Heart left ventricle (tissue), 16 donors: Measurements from ENCODE around the gene CYP11A1. TPM values are rescaled to one million over a fixed set of nuclear protein-coding genes. Genes with fewer than 3 reads are reported as not detected.

Source experiments
- ATAC-seq, 4 donors: fragments of 200-7000 bp; cut with Tn5 transposase; one replicate each; pipeline ENCODE4 v1.9.1; 2020 to 2022; ENCODE audit warnings: moderate library complexity in 4 of 4, mild to moderate bottlenecking in 3 of 4, moderate number of reproducible peaks in 1 of 4
- DNase-seq, 5 donors: peaks; one replicate each; pipeline ENCODE4 v3.0.0-alpha.2; 2020
- H3K27ac ChIP-seq, 12 donors: fragments of 200-600 bp; sonication (generic) in 4 of 12; one replicate each; pipeline versions ENCODE4 v1.5.0 to v1.8.0; 2016 to 2022; ENCODE audit warnings: mild to moderate bottlenecking in 2 of 12
- H3K27me3 ChIP-seq, 9 donors: fragments of 200-600 bp; sonication (generic) in 2 of 9; one replicate each; pipeline versions ENCODE4 v1.5.1 to v1.8.0; 2016 to 2022; ENCODE audit warnings: mild to moderate bottlenecking in 3 of 9
- H3K36me3 ChIP-seq, 9 donors: fragments of 200-600 bp; sonication (generic) in 2 of 9; one replicate each; pipeline versions ENCODE4 v1.5.0 to v1.8.0; 2018 to 2022; ENCODE audit warnings: mild to moderate bottlenecking in 2 of 9
- H3K4me1 ChIP-seq, 12 donors: fragments of 200-600 bp; sonication (generic) in 4 of 12; one replicate each; pipeline versions ENCODE4 v1.5.0 to v1.8.0; 2016 to 2022; ENCODE audit warnings: mild to moderate bottlenecking in 3 of 12
- H3K4me3 ChIP-seq, 12 donors: fragments of 200-600 bp; sonication (generic) in 4 of 12; one replicate each; pipeline versions ENCODE4 v1.5.0 to v1.8.0; 2017 to 2022; ENCODE audit warnings: mild to moderate bottlenecking in 9 of 12, moderate library complexity in 4 of 12
- H3K9me3 ChIP-seq, 12 donors: fragments of 200-600 bp; sonication (generic) in 4 of 12; one replicate each; pipeline versions ENCODE4 v1.5.0 to v1.8.0; 2016 to 2022; ENCODE audit warnings: mild to moderate bottlenecking in 1 of 12
- POLR2A ChIP-seq, 2 donors: fragments of 450-650 bp; IDR thresholded peaks; one replicate each; pipeline ENCODE4 v1.6.1; 2017; ENCODE audit warnings: antibody characterized with exemption in 2 of 2, mild to moderate bottlenecking in 2 of 2, moderate library complexity in 2 of 2
- WGBS, 4 donors: extraction: QIAGEN DNeasy Blood & Tissue Kit in 2 of 4; methylation state at CpG; one replicate each; pipeline versions ENCODE4 v1.1.5 to v1.1.7; 2013 to 2018; 5-methylcytosine and 5-hydroxymethylcytosine counted together
- intact Hi-C, 10 donors: fragments of 100-400 bp; cut with DNase I; formaldehyde crosslinking; loops; one replicate each; pipeline versions ENCODE4 v1.11.1 to v1.14.2; 2022
- polyA plus RNA-seq, 2 donors: library from polyadenylated mRNA; stranded (reverse); fragments of 200-250 nt; gene quantifications; one replicate each; pipeline ENCODE4 v1.2.3, GENCODE V29; 2013
- total RNA-seq, 9 donors: library from RNA; depleted of rRNA in 2 of 9; stranded (reverse); fragments of >200 nt in 2 of 9; fragmentation: NEBNext Ultra II Directional in 3 of 9; extraction: Animal tissue kit (Norgen Biotek cat#: 25700) in 3 of 9; gene quantifications; one replicate each; pipeline versions ENCODE4 v1.1.0 to v1.2.4, GENCODE V29; 2016 to 2023
- TF ChIP-seq, protein P1 (sequence below), 12 donors: fragments of 200-600 bp; sonication (generic) in 4 of 12; IDR thresholded peaks; one replicate each; pipeline versions ENCODE4 v1.5.0 to v1.8.0; 2018 to 2022; ENCODE audit warnings: antibody characterized with exemption in 12 of 12, mild to moderate bottlenecking in 5 of 12
- donor health status: ischemic (EF 13 %, LVEDD 7.1; RV severe dilation, severe dysfunction).
- donor health status: healthy with polysubstance abuse.
- donor health status: DM: no; HTN: yes; CAD: no.
- donor health status: DM: no; HTN: no; CAD: no.
- donor health status: ischemic (EF 25% LVEDD 6.9; RV normal size, moderate dysfunction).
- donor health status: ischemic (EF 25% LVEDD 5.7; RV mildly dilated, moderate dysfunction).
- donor health status: healthy.
- donor health status: DM: yes; HTN: yes; CAD: no.
- donor health status: ischemic (EF 35%, LVEDD 5.7; RV mildly dilated, moderate dysfunction).
- donor health status: nonischemic (EF 11% LVEDD 7.7; RV severe dilation, severe dysfunction).
- donor health status: DM: yes; HTN: yes; CAD: no.
- donor health status: PGD.
- donor health status: ischemic (EF 29% LVEDD 5.4; RV normal size, mild dysfunction).
- donor health status: nonischemic (EF 23%, LVEDD 6.1; RV moderate dilation, normal function).

CYP11A1 gene
- total and polyA plus RNA-seq, 11 donors, result 0.07 to 3.4 (median 0.87) TPM

DNA sequence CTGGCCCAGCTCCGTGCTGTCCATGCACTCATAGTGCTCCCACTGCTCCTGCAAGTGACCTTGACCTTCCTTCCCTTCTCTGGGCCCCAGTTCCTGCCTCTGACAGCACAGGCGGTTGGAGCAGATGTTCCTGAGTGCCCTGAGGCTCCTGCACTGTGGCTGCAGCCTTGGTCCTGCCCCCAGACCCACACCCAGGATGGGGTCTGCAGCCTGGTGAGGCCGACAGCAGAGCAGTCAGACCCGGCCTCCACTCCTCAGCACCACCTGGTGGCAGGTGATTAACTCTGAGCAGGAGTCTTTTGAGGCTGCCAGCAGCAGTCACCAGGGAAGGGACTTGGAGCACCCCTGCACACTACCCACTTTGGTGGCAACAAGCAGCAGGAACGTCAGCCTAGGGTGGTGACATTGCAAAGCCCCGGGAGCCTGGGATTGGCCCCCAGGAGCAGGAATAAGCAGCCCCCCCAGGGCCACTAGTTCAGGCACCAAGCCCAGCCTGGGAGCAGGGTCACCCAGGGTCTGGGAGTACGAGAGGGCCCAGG lies 64.6 kb downstream of the CYP11A1 start:
- 17 to 37% (median 27%) methylated on average over 5 to 7 of the region's 7 CpGs for WGBS, 4 donors
- DNase-seq (peak in 2 of 5 donors; percentile 40 to 43), ATAC-seq (peak in 3 of 4 donors; percentile 47 to 65 (median 59))

DNA sequence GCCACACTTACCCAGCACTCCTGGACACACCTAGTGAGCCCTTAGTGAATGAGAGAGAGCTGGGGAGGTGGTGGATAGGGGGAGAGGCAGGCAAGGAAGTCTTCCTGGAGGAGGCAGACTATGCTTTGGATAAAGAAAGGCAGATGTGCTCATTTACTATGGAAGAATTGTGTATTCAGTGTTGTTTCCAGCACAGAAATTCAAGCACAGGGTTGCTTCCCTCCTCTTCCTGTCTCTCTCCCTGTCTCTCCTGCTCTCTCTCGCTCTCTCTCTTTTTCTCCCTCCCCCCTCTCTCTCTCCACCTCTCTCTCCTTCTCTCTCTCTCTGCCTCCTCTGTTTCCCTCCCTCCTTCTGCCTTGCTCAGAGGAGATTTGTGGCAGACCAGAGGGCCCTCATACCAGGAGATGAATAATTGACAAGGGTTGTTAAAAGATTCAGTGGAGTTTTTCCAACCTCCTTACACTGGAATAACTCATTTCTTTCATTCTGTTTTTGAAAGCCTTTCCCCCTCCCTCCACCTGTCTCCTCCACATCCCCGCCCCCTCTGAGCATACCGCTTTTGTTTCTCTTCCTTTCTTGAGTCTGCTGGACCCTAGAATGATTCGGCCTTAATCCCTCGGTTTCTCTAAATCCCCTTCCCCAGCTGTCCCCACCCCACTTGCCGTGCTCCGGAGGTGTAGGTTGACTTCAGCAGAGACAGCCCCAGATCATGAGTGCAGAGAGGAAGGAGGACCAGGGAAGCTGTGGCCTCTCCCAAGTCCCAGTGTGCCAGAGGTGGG lies 65.7 kb downstream of the CYP11A1 start:
- Histone ChIP-seq H3K27me3 (peaks cover 0 to 36% (median 5%) of the 10 kb centered on the region in 9 donors), H3K27ac (no peak overlapping the region), H3K36me3 (no peaks in the 10 kb centered on the region), H3K4me3 (no peak overlapping the region), H3K9me3 (no peaks in the 10 kb centered on the region), H3K4me1 (peaks cover 0 to 8% (median 0%) of the 10 kb centered on the region in 12 donors)
- ATAC-seq, result no peak
- DNase-seq, result no peak
- TF ChIP-seq, protein P1, sequence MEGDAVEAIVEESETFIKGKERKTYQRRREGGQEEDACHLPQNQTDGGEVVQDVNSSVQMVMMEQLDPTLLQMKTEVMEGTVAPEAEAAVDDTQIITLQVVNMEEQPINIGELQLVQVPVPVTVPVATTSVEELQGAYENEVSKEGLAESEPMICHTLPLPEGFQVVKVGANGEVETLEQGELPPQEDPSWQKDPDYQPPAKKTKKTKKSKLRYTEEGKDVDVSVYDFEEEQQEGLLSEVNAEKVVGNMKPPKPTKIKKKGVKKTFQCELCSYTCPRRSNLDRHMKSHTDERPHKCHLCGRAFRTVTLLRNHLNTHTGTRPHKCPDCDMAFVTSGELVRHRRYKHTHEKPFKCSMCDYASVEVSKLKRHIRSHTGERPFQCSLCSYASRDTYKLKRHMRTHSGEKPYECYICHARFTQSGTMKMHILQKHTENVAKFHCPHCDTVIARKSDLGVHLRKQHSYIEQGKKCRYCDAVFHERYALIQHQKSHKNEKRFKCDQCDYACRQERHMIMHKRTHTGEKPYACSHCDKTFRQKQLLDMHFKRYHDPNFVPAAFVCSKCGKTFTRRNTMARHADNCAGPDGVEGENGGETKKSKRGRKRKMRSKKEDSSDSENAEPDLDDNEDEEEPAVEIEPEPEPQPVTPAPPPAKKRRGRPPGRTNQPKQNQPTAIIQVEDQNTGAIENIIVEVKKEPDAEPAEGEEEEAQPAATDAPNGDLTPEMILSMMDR (IDR thresholded peaks at IDR 0.05), result no peak
- intact Hi-C loops, result loop anchor here in 3 of 10 donors (5.0 to 10.0 kb wide), 3 partner anchors 47 to 329 kb away; no protein-coding TSS in a partner anchor
- WGBS, 4 donors, result 64 to 82% (median 81%) methylated on average over 7 of the region's 7 CpGs

More for the DNA sequence above, 64.6 kb downstream of the CYP11A1 start:
- H3K27ac ChIP-seq, result no peak overlapping the region
- H3K4me3 ChIP-seq, result no peak overlapping the region
- peaks cover 0 to 12% (median 0%) of the 10 kb centered on the region in 12 donors for H3K4me1 ChIP-seq
- intact Hi-C loops, result loop anchor here in 5 of 10 donors (1.0 to 10.0 kb wide), 5 partner anchors 48 to 331 kb away; no protein-coding TSS in a partner anchor
- peaks cover 0 to 47% (median 12%) of the 10 kb centered on the region in 9 donors for H3K27me3 ChIP-seq
- TF ChIP-seq, protein P1 (IDR thresholded peaks at IDR 0.05), result peak; percentile 47 to 76 (median 61)
- TF ChIP-seq POLR2A (IDR thresholded peaks at IDR 0.05), result no peak
- no peaks in the 10 kb centered on the region for H3K36me3 ChIP-seq
- H3K9me3 ChIP-seq, result no peaks in the 10 kb centered on the region

DNA sequence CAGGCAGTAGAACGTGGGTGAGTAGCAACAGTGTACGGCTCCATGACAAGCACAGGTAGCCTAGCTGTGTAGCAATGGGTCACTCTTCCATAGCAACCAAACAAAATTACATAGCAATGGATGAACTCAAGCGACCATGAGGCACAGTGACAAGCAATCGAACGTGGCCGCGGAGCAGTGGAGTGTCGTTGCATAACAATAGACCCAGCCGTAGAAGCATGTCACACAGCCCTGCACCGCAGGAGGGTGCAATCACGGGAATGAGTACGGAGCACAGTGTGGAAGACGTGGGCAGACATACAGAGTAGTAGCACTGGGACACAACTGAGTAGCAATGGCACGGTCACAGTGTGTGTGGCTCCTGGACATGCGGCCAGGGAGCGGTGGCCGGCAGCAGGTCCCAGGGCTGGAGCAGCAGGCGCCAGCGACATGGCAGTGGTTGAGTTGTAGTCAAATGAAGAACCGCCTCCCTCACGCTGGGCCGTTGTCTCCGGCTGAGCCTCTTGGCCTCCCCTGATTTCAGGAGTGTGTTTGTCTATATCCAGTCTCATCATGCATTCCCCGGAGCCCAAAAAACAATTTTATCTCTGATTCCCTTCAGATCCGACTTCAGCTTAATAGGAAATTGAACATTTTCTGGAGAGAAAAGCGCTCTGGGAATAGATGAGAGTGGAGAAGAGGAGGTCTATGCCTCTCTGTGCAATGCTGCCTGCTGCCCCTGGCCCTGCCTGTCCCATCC lies 67.2 kb downstream of the CYP11A1 start:
- H3K4me3 ChIP-seq, result no peak overlapping the region
- WGBS, 4 donors, result 49 to 61% (median 55%) methylated on average over 26 of the region's 26 CpGs

More for the DNA sequence above, 67.2 kb downstream of the CYP11A1 start:
- DNase-seq, result no peak
- TF ChIP-seq POLR2A (IDR thresholded peaks at IDR 0.05), result no peak
- TF ChIP-seq, protein P1 (IDR thresholded peaks at IDR 0.05), result no peak
- Histone ChIP-seq H3K9me3 (no peaks in the 10 kb centered on the region), H3K27me3 (peaks cover 0 to 30% (median 0%) of the 10 kb centered on the region in 9 donors), H3K4me1 (peaks cover 0 to 8% (median 0%) of the 10 kb centered on the region in 12 donors), H3K36me3 (no peaks in the 10 kb centered on the region), H3K27ac (no peak overlapping the region)
- no peak for ATAC-seq
- intact Hi-C loops, result loop anchor here in 3 of 10 donors (5.0 to 10.0 kb wide), 3 partner anchors 45 to 328 kb away; no protein-coding TSS in a partner anchor
